DOHH2 (cell line): Measurements from ENCODE around the gene SLC5A6.

Experiments used
- H3F3A ChIP-seq: fragments of 200-600 bp; sonication (generic), shearing (Covaris generic); 2 replicates; pipeline ENCODE4 v1.6.0; 2016; ENCODE audit warnings: antibody characterized with exemption, mild to moderate bottlenecking; ENCODE audit not compliant: control insufficient read depth, insufficient read depth
- H3K27ac ChIP-seq: fragments of 200-600 bp; sonication (generic); 2 replicates; pipeline ENCODE4 v1.5.1; 2014; ENCODE audit warnings: low read depth, mild to moderate bottlenecking, low read length, moderate library complexity
- H3K27me3 ChIP-seq: fragments of 200-600 bp; sonication (generic); 2 replicates; pipeline ENCODE4 v1.6.1; 2014; ENCODE audit warnings: mild to moderate bottlenecking, low read length, mixed read lengths; ENCODE audit not compliant: control insufficient read depth
- H3K36me3 ChIP-seq: fragments of 200-600 bp; sonication (generic); 2 replicates; pipeline ENCODE4 v1.6.1; 2014; ENCODE audit warnings: mild to moderate bottlenecking, low read length, moderate library complexity, mixed read lengths; ENCODE audit not compliant: control insufficient read depth
- H3K4me1 ChIP-seq: fragments of 200-600 bp; sonication (generic); 2 replicates; pipeline ENCODE4 v1.6.1; 2014; ENCODE audit warnings: mild to moderate bottlenecking, low read length, mixed read lengths; ENCODE audit not compliant: control insufficient read depth
- H3K4me2 ChIP-seq: fragments of 200-600 bp; sonication (generic); 2 replicates; pipeline ENCODE4 v1.6.0; 2014; ENCODE audit warnings: mild to moderate bottlenecking, low read length, moderate library complexity
- H3K4me3 ChIP-seq: fragments of 200-600 bp; sonication (generic); 2 replicates; pipeline ENCODE4 v1.5.1; 2014; ENCODE audit warnings: mild to moderate bottlenecking, low read length, mixed read lengths
- H3K79me2 ChIP-seq: fragments of 200-600 bp; sonication (generic); 2 replicates; pipeline ENCODE4 v1.6.1; 2014; ENCODE audit warnings: mild to moderate bottlenecking, low read length, mixed read lengths; ENCODE audit not compliant: control insufficient read depth
- H3K9me2 ChIP-seq: fragments of 200-600 bp; sonication (generic); replicated peaks from 2 replicates; pipeline ENCODE4 v1.6.1; 2014; ENCODE audit warnings: mild to moderate bottlenecking, low read length, mixed read lengths; ENCODE audit not compliant: control insufficient read depth
- H3K9me3 ChIP-seq: fragments of 200-600 bp; sonication (generic); 2 replicates; pipeline ENCODE4 v1.6.1; 2014; ENCODE audit warnings: antibody characterized with exemption, low read length, mixed read lengths; ENCODE audit not compliant: control insufficient read depth, insufficient read depth
- H4K20me1 ChIP-seq: fragments of 200-600 bp; sonication (generic); 2 replicates; pipeline ENCODE4 v1.6.0; 2014; ENCODE audit warnings: low read depth, mild to moderate bottlenecking, antibody characterized with exemption, low read length, moderate library complexity; ENCODE audit not compliant: control insufficient read depth, insufficient read depth
- EZH2phosphoT487 ChIP-seq: fragments of 200-600 bp; sonication (generic); IDR thresholded peaks from 2 replicates; pipeline ENCODE4 v1.6.1; 2017; ENCODE audit warnings: borderline replicate concordance, mild to moderate bottlenecking, antibody characterized with exemption, low read length, moderate library complexity, mixed read lengths
- TF ChIP-seq, protein P1 (sequence below): fragments of 200-600 bp; sonication (generic); IDR thresholded peaks from one replicate; pipeline ENCODE4 v1.5.1; 2014; ENCODE audit warnings: antibody characterized with exemption, mild to moderate bottlenecking, low read depth, low read length; ENCODE audit not compliant: poor library complexity, severe bottlenecking

Gene SLC5A6

DNA sequence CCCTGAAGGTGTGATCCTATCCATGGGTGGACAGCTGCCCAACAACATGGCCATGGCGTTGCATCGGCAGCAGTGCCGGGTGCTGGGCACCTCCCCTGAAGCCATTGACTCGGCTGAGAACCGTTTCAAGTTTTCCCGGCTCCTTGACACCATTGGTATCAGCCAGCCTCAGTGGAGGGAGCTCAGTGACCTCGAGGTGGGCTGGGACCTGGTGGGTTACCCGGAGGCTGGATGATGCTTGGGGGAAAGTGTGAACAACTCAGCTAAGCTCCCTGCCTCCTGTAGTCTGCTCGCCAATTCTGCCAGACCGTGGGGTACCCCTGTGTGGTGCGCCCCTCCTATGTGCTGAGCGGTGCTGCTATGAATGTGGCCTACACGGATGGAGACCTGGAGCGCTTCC lies 21.3 kb upstream of the SLC5A6 start:
- Histone ChIP-seq H4K20me1 (no peaks in the 10 kb centered on the region), H3K9me2 (no peaks in the 10 kb centered on the region), H3K4me3 (no peak overlapping the region), H3K9me3 (no peaks in the 10 kb centered on the region), H3K36me3 (peaks cover 83% of the 10 kb centered on the region), H3K4me1 (no peaks in the 10 kb centered on the region), H3F3A (no peaks in the 10 kb centered on the region), H3K4me2 (no peak overlapping the region), H3K27me3 (no peaks in the 10 kb centered on the region), H3K27ac (no peak overlapping the region), H3K79me2 (no peaks in the 10 kb centered on the region)
- TF ChIP-seq EZH2phosphoT487: no peak
- TF ChIP-seq, protein P1, sequence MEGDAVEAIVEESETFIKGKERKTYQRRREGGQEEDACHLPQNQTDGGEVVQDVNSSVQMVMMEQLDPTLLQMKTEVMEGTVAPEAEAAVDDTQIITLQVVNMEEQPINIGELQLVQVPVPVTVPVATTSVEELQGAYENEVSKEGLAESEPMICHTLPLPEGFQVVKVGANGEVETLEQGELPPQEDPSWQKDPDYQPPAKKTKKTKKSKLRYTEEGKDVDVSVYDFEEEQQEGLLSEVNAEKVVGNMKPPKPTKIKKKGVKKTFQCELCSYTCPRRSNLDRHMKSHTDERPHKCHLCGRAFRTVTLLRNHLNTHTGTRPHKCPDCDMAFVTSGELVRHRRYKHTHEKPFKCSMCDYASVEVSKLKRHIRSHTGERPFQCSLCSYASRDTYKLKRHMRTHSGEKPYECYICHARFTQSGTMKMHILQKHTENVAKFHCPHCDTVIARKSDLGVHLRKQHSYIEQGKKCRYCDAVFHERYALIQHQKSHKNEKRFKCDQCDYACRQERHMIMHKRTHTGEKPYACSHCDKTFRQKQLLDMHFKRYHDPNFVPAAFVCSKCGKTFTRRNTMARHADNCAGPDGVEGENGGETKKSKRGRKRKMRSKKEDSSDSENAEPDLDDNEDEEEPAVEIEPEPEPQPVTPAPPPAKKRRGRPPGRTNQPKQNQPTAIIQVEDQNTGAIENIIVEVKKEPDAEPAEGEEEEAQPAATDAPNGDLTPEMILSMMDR: no peak

DNA sequence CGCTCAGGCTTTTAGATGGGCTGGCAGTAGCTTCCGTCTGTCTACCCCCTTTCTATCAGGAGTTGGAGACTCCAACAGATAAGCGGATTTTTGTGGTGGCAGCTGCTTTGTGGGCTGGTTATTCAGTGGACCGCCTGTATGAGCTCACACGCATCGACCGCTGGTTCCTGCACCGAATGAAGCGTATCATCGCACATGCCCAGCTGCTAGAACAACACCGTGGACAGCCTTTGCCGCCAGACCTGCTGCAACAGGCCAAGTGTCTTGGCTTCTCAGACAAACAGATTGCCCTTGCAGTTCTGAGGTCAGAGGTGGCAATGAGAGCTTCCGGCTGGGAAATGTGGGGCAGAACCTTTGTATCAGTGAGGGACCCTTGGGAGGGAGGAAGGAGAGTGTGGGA lies 19.9 kb upstream of the SLC5A6 start:
- no peak overlapping the region for H3K27ac ChIP-seq
- no peaks in the 10 kb centered on the region for H3K79me2 ChIP-seq
- no peak overlapping the region for H3K4me2 ChIP-seq
- no peaks in the 10 kb centered on the region for H4K20me1 ChIP-seq
- H3K27me3 ChIP-seq: no peaks in the 10 kb centered on the region
- no peaks in the 10 kb centered on the region for H3K9me3 ChIP-seq
- TF ChIP-seq, protein P1: no peak
- TF ChIP-seq EZH2phosphoT487: no peak
- H3K36me3 ChIP-seq: peaks cover 85% of the 10 kb centered on the region
- H3K9me2 ChIP-seq: no peaks in the 10 kb centered on the region
- no peaks in the 10 kb centered on the region for H3K4me1 ChIP-seq
- no peak overlapping the region for H3K4me3 ChIP-seq
- H3F3A ChIP-seq: no peaks in the 10 kb centered on the region

DNA sequence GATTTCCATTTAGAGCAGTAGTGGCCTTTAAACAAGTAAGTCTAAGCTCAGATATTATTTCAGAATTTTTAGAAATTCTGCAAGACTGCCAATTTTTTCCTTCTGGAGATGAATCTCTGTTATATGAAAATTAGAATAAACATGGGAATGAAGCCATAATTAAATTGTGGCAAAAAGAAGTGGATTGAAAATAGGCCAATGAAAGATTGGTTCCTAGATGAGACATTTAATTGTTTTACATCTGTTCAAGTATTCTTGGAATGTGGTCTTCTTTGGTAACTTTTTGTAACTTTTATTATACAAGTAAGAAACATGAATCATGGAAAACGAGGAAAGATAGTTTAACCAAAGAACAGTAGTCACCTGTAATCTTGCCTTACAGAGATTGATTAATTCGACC lies 15.4 kb upstream of the SLC5A6 start:
- Histone ChIP-seq H3K4me2 (no peak overlapping the region), H3F3A (no peaks in the 10 kb centered on the region), H3K36me3 (peaks cover 81% of the 10 kb centered on the region), H4K20me1 (no peaks in the 10 kb centered on the region), H3K27ac (no peak overlapping the region), H3K27me3 (no peaks in the 10 kb centered on the region), H3K9me2 (no peaks in the 10 kb centered on the region), H3K4me3 (no peak overlapping the region), H3K79me2 (no peaks in the 10 kb centered on the region), H3K4me1 (no peaks in the 10 kb centered on the region), H3K9me3 (no peaks in the 10 kb centered on the region)
- TF ChIP-seq, protein P1: no peak
- no peak for TF ChIP-seq EZH2phosphoT487

DNA sequence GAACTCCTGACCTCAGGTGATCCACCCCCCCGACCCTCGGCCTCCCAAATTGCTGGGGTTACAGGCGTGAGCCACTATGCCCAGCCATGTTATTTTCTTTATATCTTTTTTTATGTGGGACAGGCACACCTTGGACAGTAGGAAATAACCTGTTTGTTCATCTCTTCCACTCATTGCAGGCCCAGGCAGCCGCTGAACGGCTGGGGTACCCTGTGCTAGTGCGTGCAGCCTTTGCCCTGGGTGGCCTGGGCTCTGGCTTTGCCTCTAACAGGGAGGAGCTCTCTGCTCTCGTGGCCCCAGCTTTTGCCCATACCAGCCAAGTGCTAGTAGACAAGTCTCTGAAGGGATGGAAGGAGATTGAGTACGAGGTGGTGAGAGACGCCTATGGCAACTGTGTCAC lies 13.5 kb upstream of the SLC5A6 start:
- no peaks in the 10 kb centered on the region for H4K20me1 ChIP-seq
- H3K4me2 ChIP-seq: no peak overlapping the region
- H3K27ac ChIP-seq: no peak overlapping the region
- no peaks in the 10 kb centered on the region for H3F3A ChIP-seq
- H3K27me3 ChIP-seq: no peaks in the 10 kb centered on the region
- no peaks in the 10 kb centered on the region for H3K4me1 ChIP-seq
- H3K9me2 ChIP-seq: no peaks in the 10 kb centered on the region
- H3K79me2 ChIP-seq: no peaks in the 10 kb centered on the region; the same call in 1 of the 2 replicates
- peaks cover 80% of the 10 kb centered on the region for H3K36me3 ChIP-seq
- H3K4me3 ChIP-seq: no peak overlapping the region
- H3K9me3 ChIP-seq: no peaks in the 10 kb centered on the region
- TF ChIP-seq, protein P1: no peak
- TF ChIP-seq EZH2phosphoT487: no peak
